Left lung (tissue), 10 donors: Measurements from ENCODE around the gene TMPRSS9. TPM values are rescaled to one million over a fixed set of nuclear protein-coding genes. Genes with fewer than 3 reads are reported as not detected.
"Not testable (repeated sequence)": the region's sequence is repeated elsewhere in the genome, so short reads cannot be mapped to it uniquely, and the experiment has no call there.

Source experiments
- ATAC-seq: fragments of 200-7000 bp; cut with Tn5 transposase; one replicate; pipeline ENCODE4 v1.9.1; 2020; ENCODE audit warnings: moderate library complexity
- DNase-seq, 4 donors: peaks; one replicate each; pipeline ENCODE4 v3.0.0-alpha.2; 2013 to 2020
- H3K27ac ChIP-seq, 2 donors: fragments of 200-600 bp; sonication (generic) in 1 of 2; one replicate each; pipeline versions ENCODE4 v1.5.0 to v1.8.0; 2020 to 2021
- H3K27me3 ChIP-seq, 2 donors: fragments of 200-600 bp; sonication (generic) in 1 of 2; one replicate each; pipeline versions ENCODE4 v1.5.0 to v1.8.0; 2020 to 2021
- H3K36me3 ChIP-seq, 2 donors: fragments of 200-600 bp; sonication (generic) in 1 of 2; one replicate each; pipeline versions ENCODE4 v1.5.0 to v1.8.0; 2020 to 2021
- H3K4me1 ChIP-seq, 2 donors: fragments of 200-600 bp; one replicate each; pipeline ENCODE4 v1.8.0; 2021
- H3K4me3 ChIP-seq, 2 donors: fragments of 200-600 bp; sonication (generic) in 1 of 2; one replicate each; pipeline versions ENCODE4 v1.5.0 to v1.8.0; 2020 to 2021; ENCODE audit warnings: mild to moderate bottlenecking in 1 of 2
- H3K9me3 ChIP-seq, 2 donors: fragments of 200-600 bp; sonication (generic) in 1 of 2; one replicate each; pipeline versions ENCODE4 v1.5.0 to v1.8.0; 2020 to 2021
- CTCF ChIP-seq, 2 donors: fragments of 200-600 bp; sonication (generic) in 1 of 2; IDR thresholded peaks; one replicate each; pipeline versions ENCODE4 v1.5.0 to v1.8.0; 2021; ENCODE audit warnings: antibody characterized with exemption in 2 of 2
- intact Hi-C, 2 donors: fragments of 100-400 bp; cut with DNase I; formaldehyde crosslinking; loops; one replicate each; pipeline versions ENCODE4 v1.11.2 to v1.14.2; 2022
- polyA plus RNA-seq, 6 donors: library from polyadenylated mRNA; unstranded; fragments of 120-200 nt; gene quantifications; one replicate each; pipeline ENCODE4 v1.2.1, GENCODE V29; 2013; ENCODE audit not compliant: insufficient read length in 6 of 6
- total RNA-seq, 2 donors: library from RNA; stranded (reverse); fragmentation: NEBNext Ultra II Directional; extraction: Animal tissue kit (Norgen Biotek cat#: 25700); gene quantifications; one replicate each; pipeline ENCODE4 v1.2.1, GENCODE V29; 2021
- donor health status: DM: no; HTN: yes; CAD: no.
- donor health status: DM: no; HTN: no; CAD: no.

TMPRSS9 gene
- total and polyA plus RNA-seq, 8 donors = 0.45 to 1.1 (median 0.49) TPM; not detected in 2

- DNase-seq (no peak), ATAC-seq (no peak)
- H3K36me3 ChIP-seq = peaks cover 0 to 9% of the 10 kb centered on the region in 2 donors
- H3K9me3 ChIP-seq = no peaks in the 10 kb centered on the region
- no peak overlapping the region for H3K27ac ChIP-seq
- intact Hi-C loops = no loop called here
- no peak for TF ChIP-seq CTCF (IDR thresholded peaks at IDR 0.05)
- H3K4me1 ChIP-seq = no peaks in the 10 kb centered on the region
- H3K4me3 ChIP-seq = no peak overlapping the region
- H3K27me3 ChIP-seq = no peaks in the 10 kb centered on the region
These were observed 55.9 kb downstream of the TMPRSS9 start for GRCh38 chr19:2415973-2416319.

- ATAC-seq (no peak), DNase-seq (no peak)
- intact Hi-C loops = no loop called here
- Histone ChIP-seq H3K9me3 (no peaks in the 10 kb centered on the region), H3K36me3 (peaks cover 0 to 9% of the 10 kb centered on the region in 2 donors), H3K27ac (no peak overlapping the region), H3K27me3 (no peaks in the 10 kb centered on the region), H3K4me3 (no peak overlapping the region), H3K4me1 (no peaks in the 10 kb centered on the region)
- TF ChIP-seq CTCF (IDR thresholded peaks at IDR 0.05) = no peak
These were observed 56.4 kb downstream of the TMPRSS9 start for GRCh38 chr19:2416321-2417097.

- H3K4me3 ChIP-seq, H3K27me3 ChIP-seq, H3K36me3 ChIP-seq, ATAC-seq, intact Hi-C loops, DNase-seq, H3K27ac ChIP-seq, H3K4me1 ChIP-seq, H3K9me3 ChIP-seq: not testable (repeated sequence)
These were observed 57.4 kb downstream of the TMPRSS9 start for GRCh38 chr19:2417436-2417835.

- no peak overlapping the region for H3K27ac ChIP-seq
- TF ChIP-seq CTCF (IDR thresholded peaks at IDR 0.05) = no peak
- no peaks in the 10 kb centered on the region for H3K27me3 ChIP-seq
- H3K4me3 ChIP-seq = no peak overlapping the region
- peaks cover 0 to 9% of the 10 kb centered on the region in 2 donors for H3K36me3 ChIP-seq
- H3K4me1 ChIP-seq = no peaks in the 10 kb centered on the region
- DNase-seq = no peak
- ATAC-seq = no peak
- no peaks in the 10 kb centered on the region for H3K9me3 ChIP-seq
- intact Hi-C loops = no loop called here
These were observed 57.9 kb downstream of the TMPRSS9 start for GRCh38 chr19:2417881-2418406.

- H3K27ac ChIP-seq = no peak overlapping the region
- peaks cover 0 to 20% of the 10 kb centered on the region in 2 donors for H3K36me3 ChIP-seq
- ATAC-seq (no peak), DNase-seq (peak in 1 of 4 donors; percentile 29)
- intact Hi-C loops = no loop called here
- no peaks in the 10 kb centered on the region for H3K27me3 ChIP-seq
- no peak for TF ChIP-seq CTCF (IDR thresholded peaks at IDR 0.05)
- H3K9me3 ChIP-seq = no peaks in the 10 kb centered on the region
- no peak overlapping the region for H3K4me3 ChIP-seq
- peaks cover 0 to 10% of the 10 kb centered on the region in 2 donors for H3K4me1 ChIP-seq
These were observed 59.7 kb downstream of the TMPRSS9 start for GRCh38 chr19:2419754-2420153.
